ENCODE data around the gene MAP1B. TPM values are rescaled to one million over a fixed set of nuclear protein-coding genes. Genes with fewer than 3 reads are reported as not detected.

Gene MAP1B
- total RNA-seq, 1 experiment from 2014 or later = 135 TPM

GRCh38 chr5:72179816-72180440 lies 72.7 kb downstream of the MAP1B start:
- POLR2A ChIA-PET (ENCODE audit: low non-redundant PET) = interaction anchor here (0.5 kb wide), 1 partner anchor 30 kb away, joined by 3 read pairs; no protein-coding TSS in a partner anchor
- no TSS peak for BruUV-seq (replicated peaks)
- H3K4me1 ChIP-seq (ENCODE audit: insufficient read depth, low read length, poor library complexity, severe bottlenecking) = peaks cover 22% of the 10 kb centered on the region
- H3K27me3 ChIP-seq (replicated peaks; ENCODE audit: insufficient read depth, low read depth, low read length, poor library complexity) = no peaks in the 10 kb centered on the region
- H3K4me3 ChIP-seq (ENCODE audit: low read depth, low read length, poor library complexity, severe bottlenecking) = no peak overlapping the region
- intact Hi-C loops (cut with micrococcal nuclease; ENCODE audit: unreplicated experiment) = no loop called here
- DNase-seq (ENCODE audit: low spot score) = no peak
- no peak for TF ChIP-seq EZH2 (IDR thresholded peaks at IDR 0.05; ENCODE audit: borderline replicate concordance, low read depth, low read length, poor library complexity, severe bottlenecking)
- TF ChIP-seq, protein P1, sequence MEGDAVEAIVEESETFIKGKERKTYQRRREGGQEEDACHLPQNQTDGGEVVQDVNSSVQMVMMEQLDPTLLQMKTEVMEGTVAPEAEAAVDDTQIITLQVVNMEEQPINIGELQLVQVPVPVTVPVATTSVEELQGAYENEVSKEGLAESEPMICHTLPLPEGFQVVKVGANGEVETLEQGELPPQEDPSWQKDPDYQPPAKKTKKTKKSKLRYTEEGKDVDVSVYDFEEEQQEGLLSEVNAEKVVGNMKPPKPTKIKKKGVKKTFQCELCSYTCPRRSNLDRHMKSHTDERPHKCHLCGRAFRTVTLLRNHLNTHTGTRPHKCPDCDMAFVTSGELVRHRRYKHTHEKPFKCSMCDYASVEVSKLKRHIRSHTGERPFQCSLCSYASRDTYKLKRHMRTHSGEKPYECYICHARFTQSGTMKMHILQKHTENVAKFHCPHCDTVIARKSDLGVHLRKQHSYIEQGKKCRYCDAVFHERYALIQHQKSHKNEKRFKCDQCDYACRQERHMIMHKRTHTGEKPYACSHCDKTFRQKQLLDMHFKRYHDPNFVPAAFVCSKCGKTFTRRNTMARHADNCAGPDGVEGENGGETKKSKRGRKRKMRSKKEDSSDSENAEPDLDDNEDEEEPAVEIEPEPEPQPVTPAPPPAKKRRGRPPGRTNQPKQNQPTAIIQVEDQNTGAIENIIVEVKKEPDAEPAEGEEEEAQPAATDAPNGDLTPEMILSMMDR (conservative IDR thresholded peaks at IDR 0.05; ENCODE audit: low read depth, low read length) = no peak
- peaks cover 11% of the 10 kb centered on the region for H3K36me3 ChIP-seq (ENCODE audit: insufficient read depth, low read length, poor library complexity, severe bottlenecking)
- no peaks in the 10 kb centered on the region for H3K9me3 ChIP-seq (ENCODE audit: low read depth, low read length, poor library complexity, severe bottlenecking)
- no peak overlapping the region for H3K27ac ChIP-seq (ENCODE audit: low read depth, low read length, poor library complexity, severe bottlenecking)
- CTCF ChIA-PET = no interaction called here

- intact Hi-C loops (cut with micrococcal nuclease; ENCODE audit: unreplicated experiment) = no loop called here
- H3K27ac ChIP-seq (ENCODE audit: low read depth, low read length, poor library complexity, severe bottlenecking) = no peak overlapping the region
- H3K9me3 ChIP-seq (ENCODE audit: low read depth, low read length, poor library complexity, severe bottlenecking) = no peaks in the 10 kb centered on the region
- H3K36me3 ChIP-seq (ENCODE audit: insufficient read depth, low read length, poor library complexity, severe bottlenecking) = peaks cover 4% of the 10 kb centered on the region
- DNase-seq (ENCODE audit: low spot score) = no peak
- ChIA-PET POLR2A (ENCODE audit: low non-redundant PET) (no interaction called here), CTCF (no interaction called here)
- BruUV-seq (replicated peaks) = no TSS peak
- H3K27me3 ChIP-seq (replicated peaks; ENCODE audit: insufficient read depth, low read depth, low read length, poor library complexity) = no peaks in the 10 kb centered on the region
- TF ChIP-seq EZH2 (IDR thresholded peaks at IDR 0.05; ENCODE audit: borderline replicate concordance, low read depth, low read length, poor library complexity, severe bottlenecking) = no peak
- TF ChIP-seq, protein P1 (conservative IDR thresholded peaks at IDR 0.05; ENCODE audit: low read depth, low read length) = no peak
- H3K4me3 ChIP-seq (ENCODE audit: low read depth, low read length, poor library complexity, severe bottlenecking) = no peak overlapping the region
- H3K4me1 ChIP-seq (ENCODE audit: insufficient read depth, low read length, poor library complexity, severe bottlenecking) = peaks cover 25% of the 10 kb centered on the region
Observed at GRCh38 chr5:72180925-72181324, 73.7 kb downstream of the MAP1B start.

GRCh38 chr5:72182686-72183085 lies 75.4 kb downstream of the MAP1B start:
- Histone ChIP-seq H3K36me3 (ENCODE audit: insufficient read depth, low read length, poor library complexity, severe bottlenecking) (peaks cover 15% of the 10 kb centered on the region), H3K4me3 (ENCODE audit: low read depth, low read length, poor library complexity, severe bottlenecking) (no peak overlapping the region), H3K9me3 (ENCODE audit: low read depth, low read length, poor library complexity, severe bottlenecking) (no peaks in the 10 kb centered on the region), H3K27me3 (replicated peaks; ENCODE audit: insufficient read depth, low read depth, low read length, poor library complexity) (no peaks in the 10 kb centered on the region), H3K4me1 (ENCODE audit: insufficient read depth, low read length, poor library complexity, severe bottlenecking) (peaks cover 26% of the 10 kb centered on the region), H3K27ac (ENCODE audit: low read depth, low read length, poor library complexity, severe bottlenecking) (peak overlapping the region; percentile 21)
- intact Hi-C loops (cut with micrococcal nuclease; ENCODE audit: unreplicated experiment) = no loop called here
- BruUV-seq (replicated peaks) = no TSS peak
- ChIA-PET CTCF (no interaction called here), POLR2A (ENCODE audit: low non-redundant PET) (no interaction called here)
- no peak for TF ChIP-seq EZH2 (IDR thresholded peaks at IDR 0.05; ENCODE audit: borderline replicate concordance, low read depth, low read length, poor library complexity, severe bottlenecking)
- TF ChIP-seq, protein P1 (conservative IDR thresholded peaks at IDR 0.05; ENCODE audit: low read depth, low read length) = no peak
- no peak for DNase-seq (ENCODE audit: low spot score)
